GM21619 (cell line): ENCODE data around the gene SYNDIG1L.

Experiments used
- ATAC-seq: cut with Tn5 transposase; IDR thresholded peaks from one replicate; pipeline ENCODE4 v1.9.1; 2021; ENCODE audit not compliant: unreplicated experiment

SYNDIG1L gene

DNA sequence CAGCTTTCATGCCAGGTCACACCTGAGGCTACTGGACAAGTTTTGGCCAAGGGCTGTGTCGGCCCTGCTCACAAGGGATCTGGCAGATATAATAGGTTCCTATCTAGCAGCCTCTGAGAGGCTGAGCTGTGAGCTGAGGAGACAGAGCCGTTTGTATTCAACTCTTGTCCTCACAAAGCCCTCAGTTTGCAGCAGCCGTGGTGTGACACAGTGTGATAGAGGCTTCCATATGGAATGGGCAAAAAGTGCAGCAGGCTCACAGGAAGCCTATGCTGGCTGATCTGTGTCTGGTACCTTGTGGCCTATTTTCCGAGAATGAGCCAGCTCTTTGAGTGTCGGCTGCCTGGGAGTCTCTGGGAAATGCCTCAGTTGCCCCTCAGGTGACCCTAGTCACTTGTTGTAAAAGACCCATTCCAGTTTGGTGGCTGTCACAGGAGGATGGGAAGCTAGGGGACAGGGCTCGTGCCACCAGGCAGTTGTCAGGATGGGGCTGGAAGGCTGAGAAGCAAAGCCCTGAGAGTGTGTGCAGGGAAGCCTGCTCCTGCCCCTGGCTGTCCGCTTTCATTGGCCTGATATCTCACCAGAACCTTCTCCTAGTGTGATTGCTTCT is 61.6 kb downstream of the SYNDIG1L start:
- no peak for ATAC-seq

DNA sequence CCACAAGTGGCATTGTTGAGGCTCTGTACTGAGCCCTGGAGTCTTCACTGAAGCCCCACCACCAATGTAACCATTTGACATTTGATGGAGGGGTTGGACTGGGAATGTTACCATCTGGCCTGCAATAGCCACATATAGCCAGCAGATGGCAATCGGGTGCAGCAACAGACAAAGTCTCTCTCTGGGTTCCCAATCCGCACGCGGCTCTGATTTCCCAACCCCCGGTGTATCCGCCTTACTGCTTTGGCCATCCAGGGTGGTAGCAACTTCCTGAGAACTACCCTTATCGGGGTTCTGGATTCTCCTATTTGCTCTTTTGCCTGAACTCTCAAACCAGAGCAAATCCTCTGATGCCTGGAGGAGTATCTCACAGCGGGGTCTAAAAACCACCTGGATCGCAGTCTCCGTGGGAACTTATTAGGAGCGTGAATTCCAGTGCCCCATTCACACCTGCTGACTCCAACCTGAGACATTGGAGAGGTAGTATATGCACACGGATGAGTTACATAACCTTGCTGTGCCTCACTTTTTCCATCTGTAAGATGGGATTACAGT is 63.6 kb downstream of the SYNDIG1L start:
- ATAC-seq = no peak

DNA sequence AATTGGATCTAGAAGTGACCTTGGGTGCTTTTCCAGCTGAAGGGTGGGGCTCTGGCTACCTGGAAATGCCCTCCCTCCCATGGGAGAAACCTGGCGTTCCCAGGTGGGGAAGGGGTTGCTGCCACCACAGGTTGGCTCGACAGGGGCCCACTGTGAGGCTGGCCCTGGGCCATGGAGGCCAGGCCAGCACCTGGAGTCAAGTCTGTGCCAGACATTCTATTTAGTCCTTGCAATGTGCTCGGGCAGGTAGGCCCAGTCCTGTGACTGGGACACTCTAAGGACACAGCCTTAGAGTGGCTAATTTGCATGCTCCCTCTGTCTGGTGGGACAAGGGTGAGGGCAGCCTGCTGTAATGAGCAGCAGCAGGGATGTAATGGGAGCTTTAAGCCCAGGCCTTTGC is 65.8 kb downstream of the SYNDIG1L start:
- ATAC-seq = no peak

GRCh38 chr14:74358176-74358829 is 67.7 kb downstream of the SYNDIG1L start:
- ATAC-seq = no peak

DNA sequence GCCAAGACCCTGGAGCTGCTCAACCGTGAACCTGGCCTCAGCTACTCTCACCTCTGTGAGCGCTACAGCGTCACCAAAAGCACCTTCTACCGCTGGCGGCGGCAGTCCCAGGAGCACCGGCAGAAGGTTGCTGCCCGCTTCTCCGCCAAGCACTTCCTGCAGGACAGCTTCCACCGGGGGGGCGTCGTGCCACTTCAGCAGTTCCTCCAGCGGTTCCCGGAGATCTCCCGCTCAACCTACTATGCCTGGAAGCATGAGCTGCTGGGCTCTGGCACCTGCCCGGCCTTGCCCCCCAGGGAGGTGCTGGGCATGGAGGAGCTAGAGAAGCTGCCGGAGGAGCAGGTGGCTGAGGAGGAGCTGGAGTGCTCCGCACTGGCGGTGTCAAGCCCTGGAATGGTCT is 68.4 kb downstream of the SYNDIG1L start:
- no peak for ATAC-seq

DNA sequence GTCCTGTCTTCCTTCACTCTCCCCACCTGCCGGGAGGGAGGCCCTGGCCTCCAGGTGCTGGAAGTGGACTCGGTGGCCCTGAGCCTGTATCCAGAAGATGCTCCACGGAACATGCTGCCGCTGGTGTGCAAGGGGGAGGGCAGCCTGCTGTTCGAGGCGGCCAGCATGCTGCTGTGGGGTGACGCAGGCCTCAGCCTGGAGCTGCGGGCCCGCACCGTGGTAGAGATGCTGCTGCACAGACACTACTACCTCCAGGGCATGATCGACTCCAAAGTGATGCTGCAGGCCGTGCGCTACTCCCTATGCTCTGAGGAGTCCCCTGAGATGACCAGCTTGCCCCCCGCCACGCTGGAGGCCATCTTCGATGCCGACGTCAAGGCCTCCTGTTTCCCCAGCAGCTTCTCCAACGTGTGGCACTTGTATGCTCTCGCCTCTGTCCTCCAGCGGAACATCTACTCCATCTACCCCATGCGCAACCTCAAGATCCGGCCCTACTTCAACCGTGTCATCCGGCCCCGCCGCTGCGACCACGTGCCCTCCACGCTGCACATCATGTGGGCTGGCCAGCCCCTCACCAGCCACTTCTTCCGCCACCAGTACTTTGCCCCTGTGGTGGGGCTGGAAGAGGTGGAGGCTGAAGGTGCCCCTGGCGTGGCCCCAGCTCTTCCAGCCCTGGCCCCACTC is 69.0 kb downstream of the SYNDIG1L start:
- no peak for ATAC-seq
